WTC11 (cell line): ENCODE results near the gene TAF4. TPM values are rescaled to one million over a fixed set of nuclear protein-coding genes. Genes with fewer than 3 reads are reported as not detected.
A peak's percentile ranks its signal among the peaks of the same experiment; 100 is the strongest.

Experiments
- ATAC-seq: fragments of 200-7000 bp; cut with Tn5 transposase; 2 replicates; pipeline ENCODE4 v1.10.0; 2021; ENCODE audit warnings: mild to moderate bottlenecking, moderate library complexity
- CTCF ChIA-PET: fragments of 300-600 bp; sonication (Branson Sonifier 250); formaldehyde crosslinking; loops from one replicate; lab custom pipeline; 2021; ENCODE audit warnings: antibody characterized with exemption; lab: Charles Lee
- POLR2A ChIA-PET: fragments of 350-600 bp; sonication (Branson Sonifier 250); formaldehyde crosslinking; loops from one replicate; lab custom pipeline; 2021; ENCODE audit warnings: antibody characterized with exemption; lab: Charles Lee
- DNase-seq: peaks from one replicate; pipeline ENCODE4 v3.0.0; 2021; ENCODE audit warnings: low spot score
- H3K27ac Mint-ChIP-seq: 2 replicates; pipeline ENCODE4 v1.8.0; 2021; ENCODE audit warnings: mixed read lengths
- H3K27me3 Mint-ChIP-seq: 2 replicates; pipeline ENCODE4 v1.8.0; 2021; ENCODE audit warnings: low read depth, mild to moderate bottlenecking, moderate library complexity, mixed read lengths
- H3K36me3 Mint-ChIP-seq: 2 replicates; pipeline ENCODE4 v1.8.0; 2021; ENCODE audit warnings: mixed read lengths
- H3K4me1 Mint-ChIP-seq: 2 replicates; pipeline ENCODE4 v1.8.0; 2022; ENCODE audit warnings: mixed read lengths
- H3K4me3 Mint-ChIP-seq: 2 replicates; pipeline ENCODE4 v1.8.0; 2021; ENCODE audit warnings: mild to moderate bottlenecking, moderate library complexity, mixed read lengths
- H3K9me3 Mint-ChIP-seq: 2 replicates; pipeline ENCODE4 v1.8.0; 2021; ENCODE audit warnings: mixed read lengths
- CDX4 ChIP-seq: fragments of 250-450 bp; sonication (Bioruptor Pico); IDR thresholded peaks from 2 replicates; pipeline ENCODE4 v1.9.0; 2021; ENCODE audit warnings: moderate library complexity, mild to moderate bottlenecking, inconsistent platforms, borderline replicate concordance
- E2F1 ChIP-seq: sonication (generic); formaldehyde crosslinking; IDR thresholded peaks from 2 replicates; pipeline ENCODE4 v1.8.0; 2022; ENCODE audit warnings: mild to moderate bottlenecking, missing genetic modification reagents
- ESRRA ChIP-seq: sonication (generic); formaldehyde crosslinking; IDR thresholded peaks from 2 replicates; pipeline ENCODE4 v1.8.1; 2022; ENCODE audit warnings: mild to moderate bottlenecking, missing genetic modification reagents, borderline replicate concordance
- ETV6 ChIP-seq: sonication (generic); formaldehyde crosslinking; IDR thresholded peaks from 2 replicates; pipeline ENCODE4 v1.8.1; 2022; ENCODE audit warnings: mild to moderate bottlenecking, missing genetic modification reagents
- JAZF1 ChIP-seq: fragments of 250-450 bp; sonication (Bioruptor Pico); IDR thresholded peaks from 2 replicates; pipeline ENCODE4 v1.9.0; 2021; ENCODE audit warnings: moderate library complexity, mild to moderate bottlenecking, inconsistent platforms
- NFYB ChIP-seq: sonication (generic); formaldehyde crosslinking; conservative IDR thresholded peaks from 2 replicates; pipeline ENCODE4 v1.8.0; 2022; ENCODE audit warnings: low read depth, missing genetic modification reagents
- NR1H2 ChIP-seq: sonication (generic); formaldehyde crosslinking; IDR thresholded peaks from 2 replicates; pipeline ENCODE4 v1.9.0; 2021; ENCODE audit warnings: mild to moderate bottlenecking, moderate library complexity, missing genetic modification reagents
- NR2C2 ChIP-seq: sonication (generic); formaldehyde crosslinking; IDR thresholded peaks from 2 replicates; pipeline ENCODE4 v1.8.0; 2022; ENCODE audit warnings: mild to moderate bottlenecking, missing genetic modification reagents
- RELA ChIP-seq: sonication (generic); formaldehyde crosslinking; IDR thresholded peaks from 2 replicates; pipeline ENCODE4 v1.8.1; 2022; ENCODE audit warnings: missing genetic modification reagents, mild to moderate bottlenecking, borderline replicate concordance
- RORB ChIP-seq: fragments of 250-450 bp; sonication (Bioruptor Pico); IDR thresholded peaks from 2 replicates; pipeline ENCODE4 v1.9.0; 2021; ENCODE audit warnings: mild to moderate bottlenecking
- SMAD3 ChIP-seq: sonication (generic); formaldehyde crosslinking; IDR thresholded peaks from 2 replicates; pipeline ENCODE4 v1.8.0; 2022; ENCODE audit warnings: missing genetic modification reagents, mild to moderate bottlenecking, borderline replicate concordance
- TCF7 ChIP-seq: sonication (generic); formaldehyde crosslinking; IDR thresholded peaks from 2 replicates; pipeline ENCODE4 v1.8.0; 2022; ENCODE audit warnings: mild to moderate bottlenecking, low read depth, missing genetic modification reagents, moderate library complexity
- ZBTB21 ChIP-seq: sonication (generic); formaldehyde crosslinking; IDR thresholded peaks from 2 replicates; pipeline ENCODE4 v1.8.1; 2023; ENCODE audit warnings: mild to moderate bottlenecking, missing genetic modification reagents, borderline replicate concordance
- ZNF396 ChIP-seq: fragments of 250-450 bp; sonication (Bioruptor Pico); IDR thresholded peaks from 2 replicates; pipeline ENCODE4 v1.8.0; 2021; ENCODE audit warnings: mild to moderate bottlenecking, moderate library complexity, borderline replicate concordance
- ZNF423 ChIP-seq: fragments of 250-450 bp; sonication (Bioruptor Pico); IDR thresholded peaks from 2 replicates; pipeline ENCODE4 v2.1.2; 2022; ENCODE audit warnings: mild to moderate bottlenecking, moderate library complexity
- ZNF532 ChIP-seq: fragments of 250-450 bp; sonication (Bioruptor Pico); IDR thresholded peaks from 2 replicates; pipeline ENCODE4 v1.9.0; 2021; ENCODE audit warnings: mild to moderate bottlenecking, borderline replicate concordance
- total RNA-seq: library from RNA; stranded (reverse); gene quantifications from 3 replicates; pipeline ENCODE4 v1.2.3, GENCODE V29; 2021
- TF ChIP-seq, protein P1 (sequence below): sonication (generic); formaldehyde crosslinking; IDR thresholded peaks from 2 replicates; pipeline ENCODE4 v1.8.1; 2023; ENCODE audit warnings: mild to moderate bottlenecking, missing genetic modification reagents, moderate library complexity
- TF ChIP-seq, protein P2 (sequence below): fragments of 250-450 bp; sonication (Bioruptor Pico); IDR thresholded peaks from 2 replicates; pipeline ENCODE4 v1.8.0; 2021; ENCODE audit warnings: mild to moderate bottlenecking

The TAF4 gene
- total RNA-seq, 1 experiment from 2014 or later = 34.4 TPM

GRCh38 chr20:62048821-62049291 lies 16.8 kb downstream of the TAF4 start:
- CTCF ChIA-PET = interaction anchor here (2.5 kb wide), 1 partner anchor 38 kb away, joined by 11 read pairs; no protein-coding TSS in a partner anchor
- Mint-ChIP-seq H3K4me3 (no peak overlapping the region), H3K9me3 (no peaks in the 10 kb centered on the region), H3K4me1 (peaks cover 75% of the 10 kb centered on the region), H3K27me3 (no peaks in the 10 kb centered on the region), H3K27ac (no peak overlapping the region), H3K36me3 (no peaks in the 10 kb centered on the region)
- POLR2A ChIA-PET = no interaction called here
- ATAC-seq (no peak), DNase-seq (peak; percentile 7)
- TF ChIP-seq, protein P1, sequence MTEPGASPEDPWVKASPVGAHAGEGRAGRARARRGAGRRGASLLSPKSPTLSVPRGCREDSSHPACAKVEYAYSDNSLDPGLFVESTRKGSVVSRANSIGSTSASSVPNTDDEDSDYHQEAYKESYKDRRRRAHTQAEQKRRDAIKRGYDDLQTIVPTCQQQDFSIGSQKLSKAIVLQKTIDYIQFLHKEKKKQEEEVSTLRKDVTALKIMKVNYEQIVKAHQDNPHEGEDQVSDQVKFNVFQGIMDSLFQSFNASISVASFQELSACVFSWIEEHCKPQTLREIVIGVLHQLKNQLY (CRISPR knock-in tag) = no peak
- TF ChIP-seq, protein P2, sequence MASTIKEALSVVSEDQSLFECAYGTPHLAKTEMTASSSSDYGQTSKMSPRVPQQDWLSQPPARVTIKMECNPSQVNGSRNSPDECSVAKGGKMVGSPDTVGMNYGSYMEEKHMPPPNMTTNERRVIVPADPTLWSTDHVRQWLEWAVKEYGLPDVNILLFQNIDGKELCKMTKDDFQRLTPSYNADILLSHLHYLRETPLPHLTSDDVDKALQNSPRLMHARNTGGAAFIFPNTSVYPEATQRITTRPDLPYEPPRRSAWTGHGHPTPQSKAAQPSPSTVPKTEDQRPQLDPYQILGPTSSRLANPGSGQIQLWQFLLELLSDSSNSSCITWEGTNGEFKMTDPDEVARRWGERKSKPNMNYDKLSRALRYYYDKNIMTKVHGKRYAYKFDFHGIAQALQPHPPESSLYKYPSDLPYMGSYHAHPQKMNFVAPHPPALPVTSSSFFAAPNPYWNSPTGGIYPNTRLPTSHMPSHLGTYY (CRISPR knock-in tag) = no peak
- TF ChIP-seq TCF7 (CRISPR knock-in tag) (no peak), ESRRA (CRISPR knock-in tag) (no peak), ZNF423 (no peak)

DNA sequence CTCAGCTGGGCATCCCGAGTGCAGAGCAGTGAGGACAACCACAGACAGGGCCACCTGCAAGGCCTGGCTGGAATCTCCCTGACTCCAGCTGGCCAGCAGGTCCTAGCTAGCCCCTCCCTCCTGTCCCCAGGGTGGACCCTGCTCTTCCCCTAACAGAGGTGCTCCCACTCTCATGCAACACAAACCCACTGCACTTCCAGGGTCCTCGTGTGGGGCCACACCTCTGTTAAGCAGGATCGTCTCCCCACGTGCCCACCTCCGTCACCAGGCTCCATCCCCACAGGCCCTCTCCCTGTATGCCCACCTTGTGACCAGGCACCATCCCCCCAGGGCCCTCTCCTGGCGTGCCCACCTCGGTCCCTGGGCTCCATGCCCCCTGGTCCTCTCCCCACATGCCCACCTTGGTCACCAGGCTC lies 17.3 kb downstream of the TAF4 start:
- H3K4me3 Mint-ChIP-seq = no peak overlapping the region
- H3K4me1 Mint-ChIP-seq = peaks cover 77% of the 10 kb centered on the region
- POLR2A ChIA-PET = no interaction called here
- CTCF ChIA-PET = interaction anchor here (2.5 kb wide), 1 partner anchor 37 kb away, joined by 11 read pairs; no protein-coding TSS in a partner anchor
- H3K36me3 Mint-ChIP-seq = no peaks in the 10 kb centered on the region
- DNase-seq (peak; percentile 7), ATAC-seq (no peak)
- no peaks in the 10 kb centered on the region for H3K9me3 Mint-ChIP-seq
- no peaks in the 10 kb centered on the region for H3K27me3 Mint-ChIP-seq
- no peak overlapping the region for H3K27ac Mint-ChIP-seq
- no peak for TF ChIP-seq ZNF532 (CRISPR knock-in tag)

DNA sequence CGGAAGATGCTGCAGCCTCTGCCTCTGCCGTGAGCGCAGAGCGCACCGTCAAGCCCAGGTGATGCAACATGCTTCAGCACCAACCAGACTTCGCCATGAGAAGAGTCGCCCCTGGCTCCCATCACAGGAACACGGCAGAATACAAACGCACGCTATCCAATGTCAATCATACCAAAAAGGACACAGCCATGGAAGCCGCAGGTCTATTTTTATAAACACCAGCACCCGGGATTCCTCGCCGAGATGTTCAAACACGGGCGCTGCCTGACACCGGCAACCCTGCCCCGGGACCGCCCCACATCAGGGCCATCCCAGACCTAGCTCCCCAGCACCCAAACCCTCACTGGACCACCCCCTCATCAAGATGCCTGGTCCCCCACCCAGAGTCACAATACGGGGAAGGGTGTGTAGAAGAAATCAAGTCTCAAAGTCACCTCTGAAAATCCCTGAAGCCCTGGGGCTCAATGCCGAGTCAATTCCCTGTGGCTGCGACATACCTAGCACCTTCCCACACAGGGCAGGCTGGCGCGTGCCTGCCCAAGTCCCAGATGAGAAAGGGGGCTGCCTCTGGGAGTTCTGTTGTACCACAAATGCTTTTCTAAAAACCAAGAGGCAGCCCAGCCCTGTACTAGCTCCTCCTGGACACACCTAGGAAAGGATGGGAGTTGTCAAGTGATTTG lies 17.9 kb downstream of the TAF4 start:
- POLR2A ChIA-PET = no interaction called here
- no peaks in the 10 kb centered on the region for H3K9me3 Mint-ChIP-seq
- CTCF ChIA-PET = interaction anchor here (1.4 to 2.5 kb wide), 2 partner anchors 37 to 109 kb away, joined by 4 to 11 read pairs; no protein-coding TSS in a partner anchor

DNA sequence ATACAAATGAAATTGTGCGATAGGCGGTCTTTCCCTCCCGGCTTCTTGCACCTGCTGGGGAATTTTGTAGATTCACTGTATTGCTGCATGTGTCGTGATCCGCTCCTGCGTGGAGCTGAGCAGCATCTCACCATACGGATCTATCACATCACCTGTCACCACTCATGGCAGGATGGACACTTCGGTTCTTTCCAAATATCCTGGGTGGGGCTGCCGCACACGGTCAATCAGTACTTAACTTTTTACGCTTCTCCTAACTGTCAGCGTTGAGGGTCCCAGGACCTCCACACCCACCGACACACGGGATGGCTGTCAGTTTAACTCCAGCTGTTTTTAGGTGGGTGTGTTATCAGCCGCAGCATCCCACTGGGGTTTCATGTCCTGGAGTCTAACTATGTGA lies 19.2 kb downstream of the TAF4 start:
- CTCF ChIA-PET = interaction anchor here (1.4 kb wide), 1 partner anchor 110 kb away, joined by 4 read pairs; no protein-coding TSS in a partner anchor
- Mint-ChIP-seq H3K4me3 (no peak overlapping the region), H3K36me3 (no peaks in the 10 kb centered on the region), H3K4me1 (peaks cover 75% of the 10 kb centered on the region), H3K27me3 (no peaks in the 10 kb centered on the region), H3K27ac (0 out of 2 replicates have a peak overlapping the region, but pooled peaks have one; percentile 45), H3K9me3 (no peaks in the 10 kb centered on the region)
- POLR2A ChIA-PET = no interaction called here
- no peak for ATAC-seq
- no peak for DNase-seq
- TF ChIP-seq NFYB = no peak
- no peak for TF ChIP-seq TCF7 (CRISPR knock-in tag)
- TF ChIP-seq RELA (CRISPR knock-in tag) = no peak
- TF ChIP-seq NR2C2 = no peak
- TF ChIP-seq SMAD3 = no peak
- no peak for TF ChIP-seq CDX4 (CRISPR knock-in tag)
- no peak for TF ChIP-seq NR1H2 (CRISPR knock-in tag)
- no peak for TF ChIP-seq E2F1 (CRISPR knock-in tag)
- TF ChIP-seq RORB (CRISPR knock-in tag) = no peak

More for the DNA sequence above, 17.9 kb downstream of the TAF4 start:
- TF ChIP-seq TCF7 (CRISPR knock-in tag) (no peak), ZNF396 (CRISPR knock-in tag) (no peak), ETV6 (CRISPR knock-in tag) (no peak), JAZF1 (CRISPR knock-in tag) (no peak), ZBTB21 (CRISPR knock-in tag) (no peak)
- TF ChIP-seq, protein P1 (CRISPR knock-in tag) = no peak
- Mint-ChIP-seq H3K27me3 (no peaks in the 10 kb centered on the region), H3K36me3 (no peaks in the 10 kb centered on the region), H3K27ac (peak overlapping the region; percentile 3), H3K4me3 (no peak overlapping the region), H3K4me1 (peaks cover 72% of the 10 kb centered on the region)
- ATAC-seq (no peak), DNase-seq (peak; percentile 6)
